GM19099 (cell line): ENCODE data around the gene FGF19.

Experiments used
- POLR2A ChIP-seq: IDR thresholded peaks from 3 replicates; pipeline ENCODE4 v1.6.1; 2011; ENCODE audit warnings: low read depth; ENCODE audit not compliant: insufficient read length; ENCODE audit errors: extremely low read depth

FGF19 gene

DNA sequence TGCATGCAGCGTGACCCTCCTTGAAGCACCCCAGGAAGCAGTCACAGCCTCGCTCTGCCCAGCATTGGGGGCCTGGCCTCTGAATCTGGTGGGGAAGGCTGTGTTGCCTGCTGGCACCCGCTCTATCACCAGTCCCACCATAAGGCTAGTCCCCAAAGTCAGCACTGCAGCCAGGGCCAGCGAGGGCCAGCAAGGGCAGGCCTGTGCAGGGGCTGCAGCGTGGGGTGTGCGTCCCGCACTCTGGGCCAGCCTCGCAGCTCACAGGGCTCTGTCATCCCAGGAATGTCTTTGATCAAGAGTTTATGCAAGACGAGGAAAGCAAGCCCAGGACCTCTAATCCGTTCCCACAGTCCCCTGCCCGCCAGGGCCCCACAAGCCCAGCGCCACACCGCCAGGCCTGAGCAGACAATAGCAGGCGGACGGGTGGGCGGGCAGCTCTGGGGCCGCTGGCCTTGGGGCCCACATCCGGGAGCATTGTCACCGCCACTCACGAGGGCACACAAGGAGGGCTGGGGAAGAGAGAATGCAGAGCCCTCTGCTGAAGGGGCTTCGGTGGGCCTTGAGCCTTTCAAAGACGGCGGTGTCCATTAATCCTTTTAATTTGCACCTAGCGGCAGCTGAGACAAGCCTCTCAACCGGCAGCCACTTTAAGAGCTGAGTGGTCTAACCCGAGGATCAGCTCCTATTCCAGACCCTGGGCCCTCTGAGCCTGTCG, 45.8 kb downstream of the FGF19 start:
- TF ChIP-seq POLR2A: no peak

DNA sequence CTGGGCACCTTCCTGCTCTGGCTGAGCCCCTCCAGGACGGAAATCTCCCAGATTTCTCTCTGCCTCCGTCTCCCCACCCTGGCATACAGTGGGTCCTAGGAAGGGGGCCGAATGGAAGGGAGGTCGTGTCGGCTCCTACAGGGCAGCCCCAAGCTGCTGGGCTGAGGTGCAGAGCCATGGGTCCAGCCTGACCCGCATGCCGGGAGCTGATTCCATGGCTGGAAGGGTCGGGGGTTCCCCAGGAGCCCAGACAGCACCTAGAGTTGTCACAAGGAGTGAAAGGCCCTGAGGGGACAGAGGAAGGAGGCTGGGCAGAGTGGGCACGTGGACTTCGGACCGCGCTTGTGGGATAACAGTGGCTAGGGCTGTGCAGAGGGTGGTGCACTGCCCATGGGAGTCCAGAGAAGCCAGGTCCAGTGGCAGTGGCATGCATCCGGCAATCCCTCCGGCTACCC, 46.3 kb downstream of the FGF19 start:
- TF ChIP-seq POLR2A: no peak

- no peak for TF ChIP-seq POLR2A
Measured at GRCh38 chr11:69656536-69657455, 47.0 kb downstream of the FGF19 start.

DNA sequence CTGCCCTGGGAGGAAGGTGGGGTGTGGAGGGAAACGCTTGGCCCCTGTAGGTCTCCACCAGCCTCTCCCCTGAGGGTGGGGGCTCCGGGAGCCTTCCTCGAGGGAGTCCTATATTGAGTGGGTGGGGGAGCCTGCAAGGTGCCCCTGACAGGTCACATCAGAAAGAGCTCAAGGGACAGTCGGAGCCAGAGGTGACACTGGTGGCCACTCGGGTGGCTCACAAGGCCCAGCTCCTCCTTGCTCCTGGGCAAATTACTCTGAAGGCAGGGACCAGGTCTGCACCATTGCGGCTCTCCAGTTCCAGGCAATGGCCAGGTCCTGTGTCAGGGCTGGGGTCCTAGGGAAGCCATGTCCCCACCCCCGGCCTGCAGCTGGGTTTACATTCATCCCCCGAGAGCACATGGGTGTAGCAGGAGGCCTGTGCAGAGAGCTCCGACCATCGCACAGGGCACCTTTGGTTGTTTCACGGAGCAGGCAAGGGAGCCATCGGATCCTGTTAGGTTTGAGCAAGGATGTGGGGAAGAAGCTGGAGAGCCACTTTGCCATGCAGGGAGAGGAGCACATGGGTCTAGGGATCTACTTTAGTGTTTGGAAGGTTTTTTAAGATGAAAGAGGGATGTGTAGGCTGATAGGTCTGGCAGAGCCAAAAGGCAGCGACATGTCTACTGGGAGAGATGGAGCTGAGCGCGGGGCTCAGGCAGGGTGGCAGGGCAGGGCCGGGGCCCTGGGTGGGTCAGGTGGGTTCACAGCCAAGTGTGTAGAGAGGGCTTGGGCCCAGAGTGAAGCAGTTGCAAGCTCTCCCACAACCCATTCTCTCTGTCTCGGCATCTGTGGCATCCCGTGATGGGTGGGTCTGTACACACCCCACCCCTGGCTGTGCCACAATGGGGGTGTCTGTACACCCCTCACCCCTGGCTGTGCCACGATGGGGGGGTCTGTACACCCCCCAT, 48.1 kb downstream of the FGF19 start:
- TF ChIP-seq POLR2A: no peak

DNA sequence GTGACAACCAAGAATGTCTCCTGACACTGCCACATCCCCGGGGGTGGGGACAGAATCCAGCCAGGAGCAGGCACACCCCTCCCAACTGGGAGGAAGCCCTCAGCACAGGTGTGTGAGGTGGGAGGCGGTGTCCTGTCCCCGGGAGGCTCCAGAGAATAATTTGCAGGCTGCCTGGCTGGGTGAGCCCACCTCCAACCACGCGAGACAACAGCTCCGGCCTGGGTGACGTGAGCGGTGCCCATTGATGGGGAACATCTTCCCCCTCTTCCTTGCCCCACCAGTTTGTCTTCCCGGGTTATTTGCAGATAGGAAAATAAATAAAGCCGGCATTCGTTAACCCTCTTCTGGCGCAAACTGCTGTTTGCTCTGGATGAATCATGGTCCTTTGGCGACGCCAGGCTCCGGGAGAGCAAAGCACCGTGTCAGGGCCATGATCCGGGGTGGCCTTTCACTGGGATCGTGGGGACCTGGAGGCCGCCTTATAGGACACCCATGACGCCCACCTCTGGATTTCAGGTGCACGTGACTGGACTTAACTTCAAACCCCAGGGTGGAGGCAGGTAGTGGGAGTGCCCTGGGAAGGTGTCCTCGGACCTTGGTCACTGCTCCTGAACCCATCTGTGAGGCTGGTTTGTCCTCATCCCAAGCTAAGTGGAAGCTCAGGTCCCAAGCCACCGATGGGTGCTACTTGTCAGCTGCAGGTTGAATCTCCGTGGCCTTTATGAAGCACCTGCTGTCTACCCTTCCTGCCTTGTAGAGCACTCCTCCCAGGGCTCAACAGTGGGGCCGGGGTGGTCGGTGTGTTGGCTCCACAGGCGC, 49.0 kb downstream of the FGF19 start:
- no peak for TF ChIP-seq POLR2A

GRCh38 chr11:69654001-69654659, 49.7 kb downstream of the FGF19 start:
- TF ChIP-seq POLR2A: no peak

- no peak for TF ChIP-seq POLR2A
Measured at GRCh38 chr11:69653406-69653960, 50.3 kb downstream of the FGF19 start.

DNA sequence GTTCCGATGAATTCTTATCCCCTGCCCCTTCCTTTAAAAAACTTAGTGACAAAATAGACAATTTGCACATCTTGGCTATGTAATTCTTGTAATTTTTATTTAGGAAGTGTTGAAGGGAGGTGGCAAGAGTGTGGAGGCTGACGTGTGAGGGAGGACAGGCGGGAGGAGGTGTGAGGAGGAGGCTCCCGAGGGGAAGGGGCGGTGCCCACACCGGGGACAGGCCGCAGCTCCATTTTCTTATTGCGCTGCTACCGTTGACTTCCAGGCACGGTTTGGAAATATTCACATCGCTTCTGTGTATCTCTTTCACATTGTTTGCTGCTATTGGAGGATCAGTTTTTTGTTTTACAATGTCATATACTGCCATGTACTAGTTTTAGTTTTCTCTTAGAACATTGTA, 50.8 kb downstream of the FGF19 start:
- TF ChIP-seq POLR2A: no peak

GRCh38 chr11:69651834-69652620, 51.8 kb downstream of the FGF19 start:
- no peak for TF ChIP-seq POLR2A

DNA sequence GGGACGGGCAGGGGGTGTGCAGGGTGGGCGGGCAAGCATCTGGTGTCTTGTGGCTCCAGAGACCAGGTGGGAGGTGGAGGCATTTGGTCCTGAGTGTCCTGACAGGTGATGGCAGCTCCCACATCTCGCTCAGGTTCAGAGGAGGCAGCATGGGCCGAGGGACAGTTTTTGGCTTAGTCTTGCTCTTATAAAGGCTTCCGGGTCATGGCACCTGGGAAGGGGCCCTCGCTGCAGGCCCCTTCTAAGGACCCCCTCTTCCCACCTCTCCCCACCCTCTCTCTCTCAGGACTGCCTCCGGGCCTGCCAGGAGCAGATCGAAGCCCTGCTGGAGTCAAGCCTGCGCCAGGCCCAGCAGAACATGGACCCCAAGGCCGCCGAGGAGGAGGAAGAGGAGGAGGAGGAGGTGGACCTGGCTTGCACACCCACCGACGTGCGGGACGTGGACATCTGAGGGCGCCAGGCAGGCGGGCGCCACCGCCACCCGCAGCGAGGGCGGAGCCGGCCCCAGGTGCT, 52.9 kb downstream of the FGF19 start:
- TF ChIP-seq POLR2A: no peak

- TF ChIP-seq POLR2A: no peak
Measured at GRCh38 chr11:69650081-69650831, 53.6 kb downstream of the FGF19 start.

DNA sequence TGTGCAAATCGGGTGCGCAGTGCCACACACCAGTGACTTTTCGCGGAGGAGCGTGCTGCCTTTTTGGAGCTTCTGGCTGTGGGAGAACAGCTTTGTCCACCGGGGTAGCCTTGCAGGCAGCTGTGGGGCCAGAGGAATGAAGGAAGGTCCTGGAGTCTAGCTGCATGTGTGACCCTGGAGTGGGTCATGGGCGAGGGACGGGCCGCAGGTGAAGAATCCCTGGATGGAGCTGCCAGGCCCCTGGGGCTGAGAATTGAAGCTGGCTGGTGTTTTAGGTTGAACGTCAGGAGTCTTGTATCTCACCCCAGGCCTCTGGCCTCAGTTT, 54.3 kb downstream of the FGF19 start:
- TF ChIP-seq POLR2A: no peak
